HS-5 (cell line): Measurements from ENCODE around the gene SCG2.

ENCODE experiments used
- DNase-seq: peaks from one replicate; pipeline ENCODE4 v3.0.0-alpha.2; 2012; ENCODE audit warnings: low read depth

SCG2 gene, protein sequence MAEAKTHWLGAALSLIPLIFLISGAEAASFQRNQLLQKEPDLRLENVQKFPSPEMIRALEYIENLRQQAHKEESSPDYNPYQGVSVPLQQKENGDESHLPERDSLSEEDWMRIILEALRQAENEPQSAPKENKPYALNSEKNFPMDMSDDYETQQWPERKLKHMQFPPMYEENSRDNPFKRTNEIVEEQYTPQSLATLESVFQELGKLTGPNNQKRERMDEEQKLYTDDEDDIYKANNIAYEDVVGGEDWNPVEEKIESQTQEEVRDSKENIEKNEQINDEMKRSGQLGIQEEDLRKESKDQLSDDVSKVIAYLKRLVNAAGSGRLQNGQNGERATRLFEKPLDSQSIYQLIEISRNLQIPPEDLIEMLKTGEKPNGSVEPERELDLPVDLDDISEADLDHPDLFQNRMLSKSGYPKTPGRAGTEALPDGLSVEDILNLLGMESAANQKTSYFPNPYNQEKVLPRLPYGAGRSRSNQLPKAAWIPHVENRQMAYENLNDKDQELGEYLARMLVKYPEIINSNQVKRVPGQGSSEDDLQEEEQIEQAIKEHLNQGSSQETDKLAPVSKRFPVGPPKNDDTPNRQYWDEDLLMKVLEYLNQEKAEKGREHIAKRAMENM

DNA sequence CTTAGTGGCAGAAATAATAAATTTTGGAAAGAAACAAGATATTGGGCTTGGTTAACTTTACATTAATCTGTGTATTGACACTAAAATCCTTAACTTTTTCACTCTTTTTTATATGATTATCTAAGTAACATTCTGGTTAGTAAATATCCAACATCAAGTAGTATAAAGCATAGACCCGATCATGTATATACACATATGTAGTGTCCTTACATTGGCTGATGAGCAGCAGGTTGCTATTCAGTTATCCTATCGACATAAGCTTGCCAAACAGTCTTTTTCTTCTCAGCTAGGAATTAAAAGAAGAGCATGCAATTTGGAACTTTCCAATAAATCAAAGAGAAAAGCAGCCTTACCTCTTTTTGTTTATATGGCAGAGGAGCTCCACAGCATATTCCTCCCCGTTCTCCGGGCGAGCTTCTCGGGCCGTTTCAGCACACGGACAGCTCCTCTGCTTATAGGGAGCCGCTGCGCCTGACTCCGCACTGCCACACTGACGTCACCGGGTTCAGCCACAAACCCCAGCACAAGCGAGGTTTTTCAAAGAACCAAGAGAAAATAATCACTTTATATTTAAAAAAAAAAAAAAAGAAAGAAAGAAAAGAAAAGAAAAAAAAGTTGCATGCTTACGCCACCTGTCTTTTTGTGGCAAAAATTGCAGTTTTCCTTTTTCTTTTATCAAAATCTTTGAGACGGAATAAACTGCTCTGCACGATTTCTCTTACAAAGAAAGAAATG lies at the start of gene SCG2:
SCG2 (minus strand) TSS at position 430 of the 735 bp plus-strand sequence. CDS start 3,079 bp downstream, outside the sequence.
- DNase-seq, result no peak

DNA sequence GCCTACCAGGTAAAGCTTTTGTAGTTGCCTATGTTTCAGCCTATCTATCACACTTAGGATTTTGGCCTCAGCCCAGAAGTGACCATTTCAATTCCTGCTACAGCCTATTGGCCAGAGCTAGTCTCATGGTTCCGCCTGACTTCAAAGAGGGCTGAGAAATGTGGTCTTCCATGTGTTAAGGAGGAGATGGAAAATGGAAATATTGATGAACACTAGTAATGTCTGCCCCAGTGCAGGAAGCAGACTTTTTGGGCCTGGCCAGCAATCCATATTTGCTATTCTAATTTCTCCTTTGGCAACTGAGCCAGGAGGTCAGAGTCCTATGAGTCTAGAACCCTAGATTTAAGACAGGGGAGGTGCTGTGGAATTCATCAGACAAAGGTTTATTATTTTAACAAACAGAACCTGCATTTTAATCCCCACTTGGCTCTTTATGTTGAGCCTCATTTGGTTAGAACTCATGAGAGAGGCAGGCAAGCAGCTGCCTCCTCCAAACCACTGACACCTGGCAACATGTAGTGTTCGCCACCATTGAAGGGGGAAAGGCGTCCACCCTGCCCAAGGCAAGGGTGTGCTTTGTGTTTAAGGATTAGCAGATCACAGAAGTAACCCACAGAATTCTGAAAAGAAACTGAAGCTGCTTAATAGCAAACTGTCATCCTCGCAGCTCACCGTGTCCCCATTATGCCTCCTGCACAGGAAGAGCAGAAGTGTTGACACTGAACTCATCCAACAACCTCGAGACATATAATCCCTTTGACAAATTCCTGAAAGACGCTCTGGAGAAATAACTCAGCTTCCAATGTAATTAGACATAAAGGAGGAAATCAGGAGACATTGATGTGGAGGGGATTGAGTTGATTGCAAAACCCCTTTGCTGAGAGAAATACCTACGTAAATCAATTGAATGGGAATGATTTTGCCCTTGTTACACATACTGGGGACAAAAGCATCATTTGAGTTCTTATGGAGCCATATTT lies 47.7 kb upstream of the SCG2 start:
- no peak for DNase-seq

DNA sequence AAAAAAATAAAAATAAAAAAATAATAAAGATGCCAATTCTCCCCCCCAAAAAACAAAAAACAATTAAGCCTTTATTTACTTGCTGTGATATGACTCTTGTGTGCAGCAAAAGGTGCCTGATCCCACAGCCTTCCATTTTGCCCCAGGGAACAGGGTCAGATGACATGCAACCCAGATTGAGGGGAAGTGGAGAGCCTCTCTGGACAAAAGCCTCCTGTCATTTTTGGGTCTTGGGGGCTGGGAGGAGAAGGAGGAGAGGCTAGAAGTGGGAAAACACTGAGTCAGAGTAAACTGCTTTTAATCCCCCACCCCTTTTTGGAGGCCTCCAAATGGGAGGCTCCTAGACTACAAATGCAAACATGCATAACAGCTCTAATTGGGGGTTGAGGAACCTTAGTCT lies 46.6 kb upstream of the SCG2 start:
- DNase-seq, result no peak

DNA sequence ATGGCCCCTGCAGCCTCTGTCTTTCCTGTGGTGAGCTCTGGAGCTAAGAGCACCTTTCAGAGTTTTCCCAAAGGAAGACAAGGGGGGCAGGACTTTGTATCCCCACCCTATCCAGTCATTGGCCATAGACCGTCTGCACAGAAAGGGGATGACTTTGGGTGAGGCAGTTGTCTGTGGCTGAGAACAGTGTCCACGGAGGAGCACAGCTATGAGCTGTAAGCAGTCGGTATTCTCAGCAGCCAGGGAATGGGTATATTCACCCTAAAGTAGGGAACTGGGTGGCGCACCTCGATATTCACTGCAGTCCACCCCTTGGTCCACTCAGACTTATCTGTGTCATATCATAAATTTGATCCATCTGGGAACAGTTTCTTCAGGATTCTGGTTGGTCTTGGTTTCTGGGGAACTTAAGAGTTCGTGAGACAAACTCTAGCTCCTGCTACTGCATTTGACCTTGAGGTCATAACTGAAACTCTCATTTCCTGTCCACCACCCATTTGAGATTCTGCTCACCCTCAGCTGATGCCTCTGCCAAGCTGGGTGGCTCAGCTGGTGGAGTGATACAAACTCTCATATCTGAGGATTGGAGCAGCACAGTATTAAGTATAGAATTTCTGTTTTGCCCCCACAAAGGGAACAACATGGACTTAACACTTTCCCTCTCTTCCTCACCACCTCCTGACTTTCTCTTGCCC lies 45.2 kb upstream of the SCG2 start:
- DNase-seq, result no peak

DNA sequence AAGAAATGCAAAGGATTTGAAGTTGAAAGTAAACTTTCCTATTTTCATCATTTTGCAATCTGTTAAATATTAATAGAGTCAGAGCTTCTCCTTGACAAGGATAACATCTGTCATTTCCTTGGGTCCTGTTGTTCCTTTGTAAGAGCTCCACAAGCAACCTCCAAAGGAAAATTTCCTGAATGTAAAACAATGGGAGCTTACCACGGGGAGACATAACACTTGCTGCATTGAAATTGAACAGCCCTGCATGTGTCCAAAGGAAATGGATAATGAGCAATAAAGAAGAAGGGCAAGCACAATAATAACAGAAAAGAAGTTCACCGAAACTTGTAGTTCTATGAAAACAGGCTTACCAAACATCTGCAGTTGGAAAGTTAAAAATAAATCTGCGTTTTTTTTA lies 42.0 kb upstream of the SCG2 start:
- DNase-seq, result no peak

DNA sequence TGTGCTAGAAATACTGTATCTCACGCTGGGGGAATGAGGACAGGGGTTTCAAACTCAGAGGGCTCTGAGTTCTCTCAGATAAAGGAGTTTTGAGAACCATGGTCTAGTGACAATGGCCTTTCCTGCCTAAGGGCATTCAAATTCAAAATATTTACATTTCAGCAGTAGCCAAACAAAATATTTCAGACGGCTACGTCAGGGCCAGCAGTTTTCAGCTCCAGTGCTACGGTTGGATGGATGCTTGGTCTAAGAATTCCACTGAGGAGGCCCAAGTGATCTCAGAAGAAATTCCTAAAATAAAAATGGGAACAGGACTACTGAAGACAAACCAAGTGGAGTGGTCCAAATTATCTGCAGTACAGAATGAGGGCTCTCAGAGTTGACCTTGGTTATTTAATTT lies 41.1 kb upstream of the SCG2 start:
- DNase-seq, result no peak

DNA sequence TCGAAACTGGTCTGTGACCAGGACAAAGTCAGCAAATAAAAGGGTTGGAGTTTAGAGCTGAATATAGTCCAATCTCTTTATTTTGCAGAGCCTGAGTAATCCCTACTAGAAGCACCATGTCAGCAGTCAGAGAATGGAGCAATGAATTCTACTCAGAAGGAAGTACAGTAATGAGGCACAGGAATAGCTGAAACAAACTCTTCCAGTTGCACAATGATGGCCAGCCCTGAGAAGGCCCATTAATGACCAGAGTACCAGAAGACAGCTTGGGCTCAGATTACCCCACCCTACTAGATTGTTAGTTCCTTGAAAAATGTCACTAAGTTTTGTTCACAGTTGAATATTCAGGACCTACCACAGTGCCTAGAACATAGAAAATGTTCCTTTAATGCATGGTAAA lies 40.3 kb upstream of the SCG2 start:
- no peak for DNase-seq

DNA sequence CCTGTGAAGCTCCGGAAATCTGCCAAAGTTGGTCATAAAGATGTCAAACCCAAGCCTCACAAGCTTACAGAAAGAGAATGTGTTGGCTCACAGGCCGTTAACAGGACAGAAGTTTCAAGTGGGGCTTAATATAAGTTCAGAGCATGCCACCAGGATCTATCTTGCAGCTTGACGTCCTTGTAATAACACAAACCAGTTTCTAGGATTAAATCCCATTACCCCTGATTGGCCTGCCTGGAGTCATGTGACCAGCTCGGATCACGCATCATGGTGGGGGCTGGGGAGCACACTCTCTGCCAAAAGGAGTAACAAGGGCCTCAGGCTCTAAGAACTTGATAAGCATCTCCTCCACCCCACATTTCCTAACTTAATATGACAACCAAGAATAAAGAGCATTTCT lies 38.9 kb upstream of the SCG2 start:
- no peak for DNase-seq

DNA sequence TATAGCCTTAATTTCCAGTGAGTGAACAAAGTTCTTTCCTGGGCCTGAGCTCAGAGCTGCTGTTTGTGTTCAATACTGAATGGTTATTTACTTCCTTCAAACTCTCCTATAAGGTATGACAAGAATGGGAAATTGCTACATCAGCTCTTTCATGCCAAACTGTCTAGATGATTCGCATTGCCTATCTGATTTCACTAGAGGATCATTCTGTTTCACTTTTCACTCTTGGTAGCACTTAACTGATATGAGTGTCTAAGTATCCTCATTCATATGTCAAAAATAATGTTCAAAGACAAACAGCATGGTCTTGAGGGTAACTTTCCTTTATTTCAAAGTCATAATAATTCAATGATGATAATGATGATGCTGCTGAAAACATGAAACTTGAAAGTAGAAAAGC lies 32.9 kb upstream of the SCG2 start:
- DNase-seq, result peak; percentile 32

DNA sequence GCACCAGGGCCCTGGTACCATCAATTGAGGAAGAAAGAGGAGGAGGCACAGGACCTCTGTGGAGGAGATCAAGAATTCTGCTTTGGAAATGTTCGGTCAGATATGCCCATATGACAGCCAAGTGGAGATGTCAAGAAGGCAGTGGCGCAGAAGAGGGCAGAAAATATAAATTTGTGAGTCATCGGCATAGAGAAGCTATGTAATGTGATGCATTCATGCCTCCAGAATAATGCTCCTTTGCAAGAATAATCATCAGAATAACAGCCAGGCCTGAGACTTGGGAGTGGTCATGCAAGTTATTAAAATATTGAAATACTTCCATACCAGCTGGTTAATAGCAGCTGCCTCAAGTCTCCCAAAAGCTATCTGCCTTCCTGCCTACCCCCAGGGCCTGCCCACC lies 32.1 kb upstream of the SCG2 start:
- DNase-seq, result no peak

DNA sequence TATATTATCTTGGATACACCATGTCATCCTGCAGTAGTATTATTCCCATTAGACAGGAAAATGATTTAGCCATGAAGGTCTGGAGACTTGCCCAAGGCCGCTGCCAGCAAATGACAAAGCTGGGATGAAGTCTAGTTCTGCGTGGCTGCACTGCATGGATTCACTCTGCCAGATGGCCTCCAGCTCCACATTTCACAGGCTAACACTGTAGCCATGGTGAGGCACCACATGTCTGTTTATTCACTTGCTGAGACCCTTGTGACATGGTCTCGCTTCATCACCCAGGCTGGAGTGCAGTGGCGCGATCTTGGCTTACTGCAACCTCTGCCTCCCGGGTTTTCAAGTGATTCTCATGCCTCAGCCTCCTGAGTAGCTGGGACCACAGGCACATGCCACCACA lies 31.5 kb upstream of the SCG2 start:
- no peak for DNase-seq

DNA sequence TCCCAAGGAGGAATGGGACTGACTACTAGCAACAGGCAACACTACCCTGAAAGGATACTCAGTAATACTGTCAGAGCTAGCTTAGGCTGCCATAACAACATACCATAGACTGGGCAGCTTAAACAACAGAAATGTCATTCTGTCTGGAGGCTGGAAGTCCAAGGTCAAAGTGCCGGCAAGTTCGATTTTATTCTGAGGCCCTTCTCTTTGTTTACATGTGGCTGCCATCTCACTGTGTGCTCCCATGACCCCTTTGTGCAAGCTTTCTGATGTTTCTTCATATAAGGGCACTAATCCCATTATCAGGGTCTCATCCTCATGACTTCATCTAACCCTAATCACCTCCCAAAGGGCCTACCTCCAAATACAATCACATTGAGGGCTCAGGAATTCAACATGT lies 30.7 kb upstream of the SCG2 start:
- DNase-seq, result no peak

DNA sequence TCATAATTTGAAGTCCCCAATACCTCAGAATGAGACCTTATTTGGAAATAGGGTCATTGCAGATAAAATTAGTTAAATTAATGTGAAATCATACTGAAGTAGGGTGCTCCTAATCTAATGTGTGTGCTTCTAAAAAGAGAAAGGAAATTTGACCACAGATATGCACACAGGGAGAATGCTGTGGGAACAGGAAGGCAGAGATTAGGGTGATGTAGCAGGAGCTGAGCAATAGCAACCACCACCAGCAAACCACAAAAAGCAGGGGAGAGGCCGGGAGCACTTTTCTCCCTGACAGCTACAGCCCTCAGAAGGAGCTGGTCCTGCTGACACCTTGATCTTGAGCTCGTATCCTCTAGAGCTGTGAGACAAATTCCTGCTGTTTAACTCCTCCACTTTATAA lies 24.6 kb upstream of the SCG2 start:
- peak; percentile 43 for DNase-seq

DNA sequence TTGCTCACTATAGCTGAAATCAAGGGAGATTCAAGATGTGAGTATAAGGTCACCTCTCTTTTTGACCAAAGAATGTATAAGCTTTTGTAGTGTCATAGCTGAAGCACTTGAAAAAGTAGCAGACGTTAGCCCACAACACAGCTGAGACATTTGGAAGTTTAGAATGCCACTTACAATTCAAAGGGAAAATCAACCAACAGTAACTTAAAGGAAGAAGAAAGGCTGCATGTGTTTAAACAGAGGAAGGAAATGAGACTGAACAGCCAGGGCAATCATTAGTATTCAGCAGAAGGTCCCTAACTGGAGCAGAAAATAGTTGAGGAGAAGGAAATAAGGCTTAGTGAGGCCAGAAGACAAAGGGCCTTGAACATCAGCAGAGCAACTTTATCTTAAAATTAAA lies 23.5 kb upstream of the SCG2 start:
- DNase-seq, result no peak

DNA sequence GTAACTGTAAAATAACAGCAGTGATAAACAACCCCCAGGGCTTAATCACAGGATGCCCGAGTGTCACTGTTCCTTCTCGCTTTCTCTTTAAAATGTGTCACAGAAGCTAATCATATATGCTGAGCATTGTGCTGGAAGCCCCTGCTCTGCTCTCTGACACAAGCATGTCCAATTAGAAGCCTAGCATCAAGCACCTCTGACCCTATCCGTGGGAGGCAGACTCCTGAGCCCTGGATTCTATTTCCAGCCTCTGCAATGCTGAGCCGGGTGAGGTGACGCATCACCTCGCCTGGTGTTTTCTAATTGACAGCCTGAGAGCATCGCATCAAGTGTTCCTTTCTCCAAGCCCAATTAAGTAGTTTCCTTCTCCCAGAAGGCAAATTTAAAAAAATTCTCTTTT lies 19.7 kb upstream of the SCG2 start:
- no peak for DNase-seq

DNA sequence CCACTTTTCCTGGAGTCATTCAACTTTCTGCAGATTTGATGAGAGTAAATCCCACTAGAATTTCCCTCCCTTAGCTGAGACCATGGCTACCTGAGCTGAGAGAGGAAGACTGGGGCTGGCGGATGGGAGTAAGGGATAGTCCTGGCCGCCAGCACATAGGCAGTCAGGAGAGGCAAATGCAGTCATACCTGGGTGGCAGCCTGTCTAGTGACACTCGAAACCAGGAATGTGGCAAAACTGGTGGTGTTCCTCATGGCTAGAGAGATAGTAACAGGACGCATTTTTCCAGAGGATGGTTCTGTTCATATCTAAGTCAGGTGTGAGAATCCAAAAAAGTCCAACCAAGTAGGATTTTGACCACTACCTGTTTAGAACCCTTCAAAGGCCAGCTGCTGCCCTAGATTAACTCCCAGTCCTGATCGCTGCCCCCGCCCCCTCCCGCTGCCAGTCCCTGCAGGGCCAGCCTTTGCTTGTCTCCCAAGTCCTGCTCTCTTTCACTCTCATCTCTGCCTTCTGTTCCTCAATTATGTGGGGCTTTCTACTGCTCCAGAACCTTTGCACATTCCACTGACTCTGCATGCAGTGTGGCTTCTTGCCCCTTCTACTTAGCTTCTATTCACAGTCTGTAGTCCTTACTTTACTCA lies 17.4 kb upstream of the SCG2 start:
- no peak for DNase-seq

DNA sequence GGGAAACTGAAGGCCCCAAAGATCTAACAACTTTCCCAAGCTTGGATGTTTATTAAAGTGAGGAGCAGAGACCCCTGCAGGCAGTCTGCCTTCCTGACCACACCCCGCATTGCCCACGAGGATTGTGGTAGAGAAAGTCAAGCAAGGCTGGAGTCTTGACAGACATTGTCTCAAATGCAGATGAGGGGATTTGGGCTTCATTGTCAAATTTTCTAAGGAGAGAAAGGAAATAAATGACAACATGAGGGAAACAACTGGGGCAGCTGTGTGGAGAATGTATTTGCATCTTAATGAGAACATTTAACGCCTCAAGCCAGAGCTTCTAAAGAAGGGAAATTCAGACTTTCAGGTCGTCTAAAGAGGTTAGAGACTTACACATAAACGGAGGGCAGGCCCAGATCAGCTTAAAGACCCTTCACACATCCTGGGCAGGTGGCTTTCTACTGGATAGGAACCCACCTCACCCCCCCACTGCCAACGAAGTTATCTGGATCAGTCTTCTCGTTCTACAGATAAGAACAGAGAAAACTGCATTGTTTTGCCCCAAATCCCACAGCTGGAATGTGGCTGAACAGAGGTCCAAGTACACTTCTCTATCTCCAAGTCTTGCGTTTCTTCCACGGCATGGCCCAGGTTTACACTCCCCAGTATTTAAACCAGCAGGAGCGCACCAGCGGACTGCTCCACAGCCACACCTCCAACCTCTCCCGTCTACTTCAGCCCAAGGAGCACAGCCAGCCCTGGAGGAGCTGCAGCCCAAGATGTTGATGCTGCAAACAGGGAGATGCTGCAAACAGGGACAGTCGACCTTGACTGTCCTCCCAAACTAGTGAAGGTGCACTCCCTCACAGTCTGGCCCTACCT lies 16.2 kb upstream of the SCG2 start:
- DNase-seq, result no peak

DNA sequence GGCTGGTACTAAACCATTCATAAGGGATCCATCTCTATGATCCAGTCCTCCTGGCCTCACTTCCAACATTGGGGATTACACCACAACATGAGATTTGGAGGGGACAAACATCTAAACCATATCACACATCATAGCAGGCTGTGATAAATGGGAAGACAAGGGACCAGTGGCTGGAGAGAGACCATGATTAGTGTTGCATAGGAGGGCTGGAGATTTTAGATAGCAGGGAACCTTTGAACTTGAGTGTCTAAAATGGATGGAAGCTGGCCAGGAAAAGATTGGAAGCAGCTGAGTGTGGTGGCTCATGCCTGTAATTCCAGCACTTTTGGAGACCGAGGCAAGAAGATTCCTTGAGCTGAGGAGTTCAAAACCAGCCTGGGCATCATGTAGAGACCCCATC lies 12.4 kb upstream of the SCG2 start:
- no peak for DNase-seq

DNA sequence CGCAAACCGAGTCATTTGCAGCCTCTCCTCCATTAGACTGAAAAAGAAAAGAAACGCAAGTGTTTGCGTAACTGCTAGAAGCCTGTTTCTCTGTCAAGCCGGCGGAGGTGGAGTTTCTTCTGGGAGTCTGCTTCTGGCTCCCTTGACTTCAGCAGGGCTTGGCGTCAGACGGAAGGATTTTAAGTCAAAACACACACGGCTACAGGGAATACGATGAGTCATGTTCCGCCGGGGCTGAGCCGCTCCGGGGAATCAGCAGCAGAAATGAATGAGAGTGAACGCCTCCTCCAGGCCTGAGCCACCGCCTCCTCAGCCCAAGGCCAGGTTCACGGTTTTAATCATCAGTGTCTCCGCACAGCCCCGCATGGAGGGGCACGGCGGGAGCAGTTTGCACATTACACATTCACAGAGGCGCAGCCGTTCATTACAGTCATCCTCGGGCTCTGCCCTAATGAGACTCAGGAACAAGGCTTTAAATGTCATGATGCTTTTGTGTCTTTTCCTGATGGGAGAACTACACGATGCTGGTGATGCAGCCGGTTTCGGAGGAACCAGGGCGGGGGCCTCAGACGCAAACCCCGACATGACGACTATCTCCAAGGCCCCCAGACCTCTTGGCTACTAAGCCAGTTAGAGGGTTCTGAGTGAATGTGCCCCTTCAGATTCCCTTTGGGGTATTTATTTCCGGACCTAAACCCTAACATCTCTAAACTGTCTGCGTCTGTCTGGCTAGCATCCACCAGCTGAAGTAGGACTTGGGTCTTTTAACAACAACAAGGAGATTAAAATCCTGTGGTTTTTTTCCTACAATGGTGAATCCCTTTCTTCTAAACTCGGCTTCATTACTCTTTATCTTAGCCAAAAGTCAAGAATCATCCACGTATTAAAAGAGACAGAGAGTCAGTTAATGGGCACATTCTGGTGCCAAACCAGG lies 11.1 kb upstream of the SCG2 start:
- DNase-seq, result peak; percentile 92
